KOPT-K1 (cell line): Measurements from ENCODE around the gene INHBC.
"Not testable (repeated sequence)": the region's sequence is repeated elsewhere in the genome, so short reads cannot be mapped to it uniquely, and the experiment has no call there.

Source experiments
- H3K27ac ChIP-seq: fragments of 200-600 bp; sonication (generic); 2 replicates; pipeline ENCODE4 v1.5.1; 2016; ENCODE audit warnings: antibody characterized with exemption, mild to moderate bottlenecking, low read depth, low read length; ENCODE audit not compliant: poor library complexity, severe bottlenecking
- H3K36me3 ChIP-seq: fragments of 200-600 bp; sonication (generic); 2 replicates; pipeline ENCODE4 v1.5.1; 2017; ENCODE audit warnings: antibody characterized with exemption, mild to moderate bottlenecking, low read length, moderate library complexity; ENCODE audit not compliant: insufficient read depth
- H3K9me3 ChIP-seq: fragments of 200-600 bp; sonication (generic); 2 replicates; pipeline ENCODE4 v1.5.1; 2017; ENCODE audit warnings: antibody characterized with exemption, low read length, mild to moderate bottlenecking; ENCODE audit not compliant: insufficient read depth, poor library complexity, severe bottlenecking

INHBC gene

DNA sequence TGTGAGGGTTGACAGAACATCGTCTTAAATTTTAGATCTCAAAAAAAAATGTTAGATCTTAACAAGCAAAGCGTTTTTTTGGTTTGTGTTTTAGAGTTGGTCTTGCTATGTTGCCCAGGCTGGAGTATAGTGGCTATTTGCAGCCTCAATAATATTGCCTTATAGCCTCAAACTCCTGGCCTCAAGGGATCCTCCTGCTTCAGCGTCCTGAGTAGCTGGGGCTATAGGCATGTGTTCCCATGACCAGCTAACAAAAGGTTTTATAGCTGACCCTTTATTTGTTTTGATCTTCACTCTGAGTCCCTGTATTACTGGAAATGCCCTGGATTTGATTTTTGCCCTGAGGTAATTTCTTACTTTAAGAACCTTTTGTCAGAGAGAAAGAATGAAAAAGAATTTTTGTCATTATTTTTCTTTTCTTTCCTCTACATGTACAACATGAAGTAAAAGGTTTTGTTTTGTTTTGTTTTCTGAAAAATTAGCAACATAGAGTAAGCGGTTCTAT lies 5.2 kb downstream of the INHBC start:
- peaks cover 7% of the 10 kb centered on the region for H3K9me3 ChIP-seq
- no peak overlapping the region for H3K27ac ChIP-seq

DNA sequence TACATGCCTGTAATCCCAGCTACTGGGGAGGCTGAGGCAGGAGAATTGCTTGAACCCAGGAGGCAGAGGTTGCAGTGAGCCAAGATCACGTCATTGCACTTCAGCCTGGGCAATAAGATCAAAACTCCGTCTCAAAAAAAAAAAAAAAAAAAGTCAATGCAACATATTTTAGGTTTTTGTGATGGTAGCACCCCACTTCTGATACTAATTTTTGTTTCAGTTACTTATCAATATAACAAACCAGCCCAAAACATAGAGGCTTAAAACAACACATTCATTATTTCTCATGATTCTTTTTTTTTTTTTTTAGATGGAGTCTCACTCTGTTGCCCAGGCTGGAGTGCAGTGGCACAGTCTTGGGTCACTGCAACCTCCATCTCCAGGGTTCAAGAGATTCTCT lies 6.8 kb downstream of the INHBC start:
- not testable (repeated sequence) for H3K36me3 ChIP-seq, H3K27ac ChIP-seq

More for the DNA sequence above, 5.2 kb downstream of the INHBC start:
- H3K36me3 ChIP-seq: no peaks in the 10 kb centered on the region

GRCh38 chr12:57441846-57442427 lies 7.4 kb downstream of the INHBC start:
- H3K27ac ChIP-seq: no peak overlapping the region
- no peaks in the 10 kb centered on the region for H3K36me3 ChIP-seq
- peaks cover 7% of the 10 kb centered on the region for H3K9me3 ChIP-seq

More for the DNA sequence above, 6.8 kb downstream of the INHBC start:
- not testable (repeated sequence) for H3K9me3 ChIP-seq

DNA sequence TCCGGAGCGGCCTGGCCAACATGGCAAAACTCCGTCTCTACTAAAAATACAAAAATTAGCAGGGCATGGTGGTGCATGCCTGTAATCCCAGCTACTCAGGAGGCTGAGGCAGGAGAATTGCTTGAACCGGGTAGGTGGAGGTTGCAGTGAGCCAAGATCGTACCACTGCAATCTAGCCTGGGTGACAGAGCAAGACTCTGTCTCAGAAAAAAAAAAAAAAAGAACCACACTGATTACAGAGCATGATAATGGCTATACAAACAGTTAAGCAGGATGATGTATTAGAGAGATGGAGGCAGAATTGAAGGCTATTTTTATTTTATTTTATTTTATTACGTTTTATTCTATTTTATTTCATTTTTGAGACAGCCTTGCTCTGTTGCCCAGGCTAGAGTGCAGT lies 9.8 kb downstream of the INHBC start:
- not testable (repeated sequence) for H3K9me3 ChIP-seq, H3K27ac ChIP-seq, H3K36me3 ChIP-seq

GRCh38 chr12:57444744-57445143 lies 10.2 kb downstream of the INHBC start:
- Histone ChIP-seq H3K9me3 (peaks cover 7% of the 10 kb centered on the region), H3K27ac (no peak overlapping the region), H3K36me3 (no peaks in the 10 kb centered on the region)

GRCh38 chr12:57446292-57446960 lies 11.8 kb downstream of the INHBC start:
- H3K27ac ChIP-seq: no peak overlapping the region
- peaks cover 4% of the 10 kb centered on the region for H3K9me3 ChIP-seq
- H3K36me3 ChIP-seq: no peaks in the 10 kb centered on the region

GRCh38 chr12:57448669-57449068 lies 14.1 kb downstream of the INHBC start:
- no peak overlapping the region for H3K27ac ChIP-seq
- H3K36me3 ChIP-seq: no peaks in the 10 kb centered on the region
- H3K9me3 ChIP-seq: no peaks in the 10 kb centered on the region

DNA sequence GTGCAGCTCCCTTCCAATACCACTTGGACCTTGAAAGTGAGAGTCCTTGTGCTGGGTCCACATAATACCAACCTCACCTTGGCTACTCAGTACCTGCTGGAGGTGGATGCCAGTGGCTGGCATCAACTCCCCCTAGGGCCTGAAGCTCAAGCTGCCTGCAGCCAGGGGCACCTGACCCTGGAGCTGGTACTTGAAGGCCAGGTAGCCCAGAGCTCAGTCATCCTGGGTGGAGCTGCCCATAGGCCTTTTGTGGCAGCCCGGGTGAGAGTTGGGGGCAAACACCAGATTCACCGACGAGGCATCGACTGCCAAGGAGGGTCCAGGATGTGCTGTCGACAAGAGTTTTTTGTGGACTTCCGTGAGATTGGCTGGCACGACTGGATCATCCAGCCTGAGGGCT lies 14.8 kb downstream of the INHBC start:
- Histone ChIP-seq H3K36me3 (no peaks in the 10 kb centered on the region), H3K9me3 (no peaks in the 10 kb centered on the region)

GRCh38 chr12:57450057-57450456 lies 15.5 kb downstream of the INHBC start:
- no peaks in the 10 kb centered on the region for H3K36me3 ChIP-seq
- H3K27ac ChIP-seq: no peak overlapping the region
- H3K9me3 ChIP-seq: no peaks in the 10 kb centered on the region

More for the DNA sequence above, 14.8 kb downstream of the INHBC start:
- no peak overlapping the region for H3K27ac ChIP-seq

DNA sequence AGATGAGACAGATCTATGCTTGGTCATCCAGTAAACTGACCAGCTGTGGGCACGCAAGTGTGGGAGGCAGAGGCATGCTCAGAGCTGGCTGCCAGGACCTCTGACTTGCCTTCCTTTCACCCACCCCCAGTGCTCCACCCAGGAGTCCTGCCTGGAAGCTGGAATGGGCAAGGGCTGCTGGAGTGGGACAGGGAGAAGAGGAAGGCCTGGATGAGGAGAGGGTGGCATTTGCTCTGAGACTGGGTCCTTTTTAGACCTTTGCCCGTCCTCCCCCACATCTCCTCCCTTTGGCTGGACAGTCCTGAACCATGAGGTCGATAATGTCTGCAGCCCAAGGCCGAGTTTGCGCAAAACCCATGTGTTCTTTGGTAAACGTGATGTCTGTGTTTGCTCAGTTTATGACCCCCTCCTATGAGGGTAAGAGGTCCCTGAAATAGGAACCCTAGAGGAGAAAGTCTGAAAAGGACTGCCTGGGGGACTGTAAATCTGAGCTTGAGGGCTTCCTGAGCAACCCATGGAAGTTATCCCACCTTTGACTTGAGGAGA lies 16.7 kb downstream of the INHBC start:
- no peaks in the 10 kb centered on the region for H3K36me3 ChIP-seq
- H3K27ac ChIP-seq: no peak overlapping the region
- H3K9me3 ChIP-seq: no peaks in the 10 kb centered on the region

GRCh38 chr12:57452181-57452936 lies 17.8 kb downstream of the INHBC start:
- Histone ChIP-seq H3K27ac (no peak overlapping the region), H3K9me3 (no peaks in the 10 kb centered on the region), H3K36me3 (no peaks in the 10 kb centered on the region)

DNA sequence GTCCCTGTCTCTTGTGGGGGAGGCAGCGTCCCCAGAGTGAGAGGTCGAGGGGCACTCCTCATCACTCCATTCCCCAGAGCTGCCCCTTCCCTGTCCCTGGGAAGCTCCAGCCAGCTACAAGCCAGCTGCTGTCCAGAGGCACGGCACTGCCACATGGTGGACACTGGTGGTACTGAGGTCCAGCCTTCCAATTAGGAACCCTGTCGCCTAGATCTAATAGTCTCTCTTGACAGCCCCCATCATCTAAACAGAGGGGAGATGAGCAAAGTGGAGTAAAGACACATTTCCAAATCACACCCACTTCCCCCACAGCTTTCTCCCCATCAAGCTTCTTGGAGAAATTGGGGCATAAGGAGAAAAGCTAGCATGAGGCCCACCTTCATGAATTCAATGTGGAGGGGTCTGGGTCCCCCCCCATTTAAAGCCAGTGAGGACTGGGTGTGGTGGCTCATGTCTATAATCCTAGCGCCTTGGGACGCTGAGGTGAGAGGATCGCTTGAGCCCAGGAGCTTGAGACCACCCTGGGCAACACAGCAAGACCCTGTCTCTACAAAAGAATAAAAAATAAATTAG lies 18.4 kb downstream of the INHBC start:
- H3K36me3 ChIP-seq: no peaks in the 10 kb centered on the region
- no peak overlapping the region for H3K27ac ChIP-seq
- H3K9me3 ChIP-seq: no peaks in the 10 kb centered on the region

GRCh38 chr12:57454213-57454565 lies 19.6 kb downstream of the INHBC start:
- H3K9me3 ChIP-seq: no peaks in the 10 kb centered on the region
- H3K27ac ChIP-seq: no peak overlapping the region
- no peaks in the 10 kb centered on the region for H3K36me3 ChIP-seq

GRCh38 chr12:57454566-57455373 lies 20.2 kb downstream of the INHBC start, which contains the start of gene INHBE:
TSS of gene INHBE (plus strand) at chr12:57455307. CDS start at chr12:57455537, 230 bp downstream.
- Histone ChIP-seq H3K36me3 (no peaks in the 10 kb centered on the region), H3K9me3 (no peaks in the 10 kb centered on the region), H3K27ac (no peak within 1 kb of the TSS)
